NCI-H748 (cell line): ENCODE data around the gene DALRD3.

ENCODE experiments used
- DNase-seq: peaks from one replicate; lab custom pipeline; 2025; ENCODE audit not compliant: unreplicated experiment; lab: John Stamatoyannopoulos, UW

Gene DALRD3, protein sequence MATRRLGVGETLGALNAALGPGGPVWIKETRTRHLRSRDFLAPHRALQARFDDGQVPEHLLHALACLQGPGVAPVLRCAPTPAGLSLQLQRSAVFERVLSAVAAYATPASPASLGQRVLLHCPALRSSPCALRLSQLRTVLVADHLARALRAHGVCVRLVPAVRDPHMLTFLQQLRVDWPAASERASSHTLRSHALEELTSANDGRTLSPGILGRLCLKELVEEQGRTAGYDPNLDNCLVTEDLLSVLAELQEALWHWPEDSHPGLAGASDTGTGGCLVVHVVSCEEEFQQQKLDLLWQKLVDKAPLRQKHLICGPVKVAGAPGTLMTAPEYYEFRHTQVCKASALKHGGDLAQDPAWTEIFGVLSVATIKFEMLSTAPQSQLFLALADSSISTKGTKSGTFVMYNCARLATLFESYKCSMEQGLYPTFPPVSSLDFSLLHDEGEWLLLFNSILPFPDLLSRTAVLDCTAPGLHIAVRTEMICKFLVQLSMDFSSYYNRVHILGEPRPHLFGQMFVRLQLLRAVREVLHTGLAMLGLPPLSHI

GRCh38 chr3:49017971-49018706 is at the start of gene DALRD3:
TSS of gene DALRD3 (minus strand) at chr3:49018580. CDS start at chr3:49018564, 16 bp downstream.
- peak; percentile 90 for DNase-seq

GRCh38 chr3:49058011-49058410 is 39.6 kb upstream of the DALRD3 start:
- no peak for DNase-seq

GRCh38 chr3:49057268-49057667 is 38.9 kb upstream of the DALRD3 start:
- DNase-seq, result no peak

DNA sequence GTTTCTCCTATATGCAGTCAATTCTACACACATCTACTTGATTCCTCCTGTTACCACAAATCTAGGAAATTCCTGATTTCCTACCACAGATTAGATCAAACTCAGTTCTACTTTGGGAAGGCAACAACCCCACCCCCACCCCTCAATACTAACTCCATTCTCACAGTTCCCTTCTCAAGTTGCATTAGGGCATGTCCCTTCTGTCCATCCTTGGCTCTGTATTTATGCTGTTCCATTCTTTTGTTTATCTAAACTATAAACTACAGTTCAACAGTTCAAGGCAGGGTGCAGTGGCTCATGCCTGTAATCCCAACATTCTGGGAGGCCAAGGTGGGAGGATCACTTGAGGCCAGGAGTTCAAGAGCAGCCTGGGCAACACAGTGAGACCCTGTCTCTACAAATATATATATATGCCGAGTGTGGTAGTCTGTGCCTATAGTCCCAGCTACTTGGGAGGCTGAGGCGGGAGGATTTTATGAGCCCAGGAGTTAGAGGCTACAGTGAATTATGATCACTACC is 36.0 kb upstream of the DALRD3 start:
- DNase-seq, result no peak

DNA sequence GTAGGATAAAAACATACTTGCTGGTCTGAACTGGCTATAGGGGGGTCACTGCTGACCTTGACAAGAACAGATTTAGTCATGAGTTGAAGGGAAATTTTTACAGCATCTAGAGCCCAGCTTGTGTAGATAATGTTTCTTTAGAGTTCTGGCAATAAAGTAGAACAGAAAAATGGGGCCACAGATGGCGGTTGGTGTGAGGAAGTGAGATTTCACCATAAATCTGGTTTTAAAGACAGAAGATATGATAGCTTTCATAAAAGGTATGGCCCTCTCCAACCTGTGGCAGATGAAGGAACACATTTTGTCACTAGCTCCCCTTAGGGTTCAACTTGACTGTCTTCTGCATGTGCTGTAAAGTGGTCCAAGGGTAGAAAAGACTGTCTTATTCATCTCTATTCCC is 35.2 kb upstream of the DALRD3 start:
- no peak for DNase-seq

DNA sequence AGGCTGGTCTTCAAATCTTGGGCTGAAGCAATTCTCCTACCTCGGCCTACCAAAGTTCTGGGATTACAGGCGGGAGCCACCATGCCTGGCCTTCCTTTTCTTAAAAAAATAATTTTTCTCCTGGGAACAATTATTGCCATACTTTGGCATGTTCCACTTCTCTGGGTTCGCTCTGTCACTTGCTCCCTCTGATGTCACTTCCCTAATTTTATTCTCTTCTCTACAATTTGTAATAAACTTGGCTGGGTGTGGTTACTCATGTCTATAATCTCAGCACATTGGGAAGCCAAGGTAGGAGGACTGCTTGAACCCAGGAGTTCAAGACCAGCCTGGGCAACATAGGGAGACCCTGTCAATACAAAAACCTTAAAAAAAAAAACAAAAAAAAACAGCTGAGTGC is 16.9 kb upstream of the DALRD3 start:
- DNase-seq, result no peak

GRCh38 chr3:49034650-49035049 is 16.3 kb upstream of the DALRD3 start:
- no peak for DNase-seq

GRCh38 chr3:49032646-49033304 is 14.4 kb upstream of the DALRD3 start:
- DNase-seq, result no peak

DNA sequence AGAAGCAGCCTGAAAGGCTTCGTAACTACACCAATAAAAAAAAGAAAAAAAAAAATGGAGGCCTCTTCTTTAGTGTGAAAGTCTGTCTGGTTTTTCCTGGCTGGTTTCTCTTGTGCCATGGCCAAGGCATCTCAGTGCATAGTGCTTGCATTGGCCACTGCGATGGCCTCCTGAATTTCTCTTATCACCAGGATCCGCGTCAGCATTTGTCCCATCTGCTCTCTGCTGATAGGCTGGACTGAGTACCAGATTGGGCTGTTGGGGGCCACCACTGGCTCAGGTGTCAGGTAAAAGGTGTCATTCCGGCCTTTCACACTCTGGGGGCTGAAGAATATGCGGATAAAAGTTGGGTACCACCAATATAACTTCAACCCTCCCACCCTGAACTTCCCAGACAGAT is 11.9 kb upstream of the DALRD3 start:
- DNase-seq, result no peak

DNA sequence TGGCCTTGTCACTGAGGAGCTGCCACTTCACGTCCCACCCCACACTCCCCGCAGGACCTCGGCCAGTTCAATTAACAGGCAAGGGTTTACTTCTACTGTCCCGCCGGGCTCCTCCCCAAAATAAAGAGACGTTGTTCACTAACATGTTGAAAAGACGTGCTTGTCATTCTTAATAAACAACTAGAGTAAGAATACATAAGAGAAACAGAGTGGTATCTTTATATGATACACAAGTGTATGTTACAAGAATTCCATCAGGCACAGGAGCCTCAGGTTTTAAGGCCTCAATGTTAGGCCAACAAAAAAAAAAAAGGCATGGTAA is 11.1 kb upstream of the DALRD3 start:
- DNase-seq, result no peak

DNA sequence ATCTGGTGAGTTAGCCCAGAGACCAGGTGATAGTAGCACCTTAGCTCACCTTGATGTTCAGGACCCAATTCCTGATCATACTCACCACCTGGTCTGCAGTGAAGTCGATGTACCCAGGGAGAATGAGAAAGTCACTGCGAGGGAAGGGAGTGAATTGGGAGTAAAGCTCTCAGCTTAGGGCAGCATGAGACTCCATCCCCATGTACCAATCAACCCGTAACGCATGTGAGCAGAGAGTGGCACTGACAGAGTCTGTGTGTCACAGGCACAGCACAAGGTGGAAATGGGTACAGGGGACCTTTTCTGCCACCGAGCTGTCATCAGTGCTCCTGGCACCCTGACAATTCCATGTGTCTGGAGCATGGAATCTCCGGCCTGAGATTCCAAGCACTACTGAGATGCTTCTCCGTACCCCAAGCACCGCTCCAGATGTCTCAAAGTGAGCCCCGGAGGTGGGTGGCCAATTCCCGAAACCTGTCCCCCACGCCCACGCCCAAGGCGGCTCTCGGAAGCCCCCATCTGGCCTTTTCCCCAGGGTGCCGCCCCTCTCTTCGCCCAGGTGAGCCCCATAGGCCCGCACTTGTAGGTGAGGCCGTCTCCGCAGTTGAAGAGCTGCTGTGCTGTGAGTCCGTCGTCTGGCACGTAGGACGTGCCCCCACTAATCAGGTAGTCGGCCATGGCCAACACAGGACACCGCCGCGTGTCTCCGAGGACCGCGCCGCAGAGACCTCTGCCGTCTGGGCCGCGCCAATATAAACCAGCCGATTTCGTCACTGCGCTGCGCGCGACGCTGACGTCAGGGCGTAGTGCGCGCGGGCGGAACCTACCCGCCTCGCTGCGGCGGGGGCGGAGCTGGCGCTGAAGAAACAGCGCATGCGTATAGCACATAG is 10.5 kb upstream of the DALRD3 start, which contains the start of gene IMPDH2:
Gene IMPDH2 (minus strand): TSS at position 726 of the 890 bp plus-strand sequence. CDS start 48 bp downstream, at position 678.
- DNase-seq, result peak; percentile 91

DNA sequence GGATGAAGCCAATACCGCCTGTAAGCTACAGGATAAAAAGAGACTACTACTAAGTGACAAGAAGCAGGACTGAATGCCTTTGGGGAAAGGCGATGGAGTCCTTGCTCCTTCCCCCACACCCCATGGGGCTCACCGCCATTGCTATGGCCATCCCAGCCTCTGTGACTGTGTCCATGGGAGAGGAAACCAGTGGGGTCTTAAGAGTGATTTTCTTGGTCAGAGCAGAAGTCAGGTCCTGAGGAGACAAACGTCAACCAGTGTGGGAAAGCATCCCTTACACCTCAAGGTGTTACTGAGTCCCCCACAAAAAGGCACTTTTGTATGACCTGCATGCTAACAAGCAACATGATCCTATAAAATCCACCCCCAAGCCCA is 9.9 kb upstream of the DALRD3 start:
- DNase-seq, result no peak

DNA sequence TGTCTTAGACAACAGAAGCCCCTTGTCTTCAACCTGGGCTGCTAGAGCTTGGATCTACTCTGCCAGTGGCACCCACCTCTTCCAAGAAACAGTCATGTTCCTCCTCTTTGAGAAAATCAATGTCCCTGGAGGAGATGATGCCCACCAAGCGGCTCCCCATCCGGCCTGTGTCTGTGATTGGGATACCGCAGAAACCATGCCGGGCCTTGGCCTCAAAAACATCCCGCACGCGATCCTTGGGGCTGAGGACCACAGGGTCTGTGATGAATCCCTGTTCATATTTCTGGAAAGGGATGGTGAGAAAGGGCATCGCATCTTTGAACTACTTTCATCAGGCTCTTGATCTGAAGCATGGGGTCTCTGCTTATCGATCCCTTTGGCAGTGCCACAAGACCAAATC is 9.3 kb upstream of the DALRD3 start:
- no peak for DNase-seq

- DNase-seq, result no peak
Observed at GRCh38 chr3:49026536-49026935, 8.2 kb upstream of the DALRD3 start.

- no peak for DNase-seq
Observed at GRCh38 chr3:49025793-49026520, 7.6 kb upstream of the DALRD3 start.

- DNase-seq, result no peak
Observed at GRCh38 chr3:49025005-49025792, 6.8 kb upstream of the DALRD3 start.

DNA sequence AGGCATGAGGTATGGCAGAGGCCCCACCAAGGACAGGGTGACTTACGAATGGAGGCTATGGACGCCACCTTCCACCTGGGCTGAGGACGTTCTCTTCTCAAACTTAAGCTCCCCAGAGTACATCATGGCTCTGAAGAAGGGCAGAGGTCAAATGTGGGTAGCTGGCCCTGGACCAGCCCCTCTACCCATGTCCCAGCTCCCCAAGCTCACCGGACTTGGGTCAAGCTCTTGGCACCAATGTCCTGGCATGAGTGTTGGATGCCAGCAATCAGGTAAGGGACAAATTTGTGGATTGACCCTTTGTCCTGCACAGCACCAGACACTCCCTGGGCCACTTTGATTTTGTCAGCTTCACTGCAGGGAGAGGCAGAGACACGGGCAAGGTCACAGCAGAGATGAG is 6.1 kb upstream of the DALRD3 start:
- no peak for DNase-seq

GRCh38 chr3:49023775-49024174 is 5.4 kb upstream of the DALRD3 start:
- no peak for DNase-seq

DNA sequence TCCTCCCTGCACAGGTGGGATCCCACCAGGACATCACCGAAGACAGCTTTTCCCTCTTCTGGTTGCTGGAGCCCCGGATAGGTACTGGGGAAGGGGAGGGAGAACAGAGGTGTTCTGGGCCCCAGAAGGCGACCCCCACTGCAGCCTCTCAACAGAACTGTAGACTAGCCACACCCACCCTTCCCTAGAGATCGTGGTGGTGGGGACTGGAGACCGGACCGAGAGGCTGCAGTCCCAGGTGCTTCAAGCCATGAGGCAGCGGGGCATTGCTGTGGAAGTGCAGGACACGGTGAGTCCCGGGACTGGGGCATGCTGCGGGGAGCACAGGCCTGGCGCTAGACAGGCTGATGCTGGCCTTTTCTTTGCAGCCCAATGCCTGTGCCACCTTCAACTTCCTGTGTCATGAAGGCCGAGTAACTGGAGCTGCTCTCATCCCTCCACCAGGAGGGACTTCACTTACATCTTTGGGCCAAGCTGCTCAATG is 4.3 kb upstream of the DALRD3 start:
- DNase-seq, result peak; percentile 32
